ENCODE measurements around the gene ZNF621. TPM values are rescaled to one million over a fixed set of nuclear protein-coding genes. Genes with fewer than 3 reads are reported as not detected.

Gene ZNF621
- total RNA-seq, 2 experiments from 2014 or later: 5.0 to 22.0 TPM

DNA sequence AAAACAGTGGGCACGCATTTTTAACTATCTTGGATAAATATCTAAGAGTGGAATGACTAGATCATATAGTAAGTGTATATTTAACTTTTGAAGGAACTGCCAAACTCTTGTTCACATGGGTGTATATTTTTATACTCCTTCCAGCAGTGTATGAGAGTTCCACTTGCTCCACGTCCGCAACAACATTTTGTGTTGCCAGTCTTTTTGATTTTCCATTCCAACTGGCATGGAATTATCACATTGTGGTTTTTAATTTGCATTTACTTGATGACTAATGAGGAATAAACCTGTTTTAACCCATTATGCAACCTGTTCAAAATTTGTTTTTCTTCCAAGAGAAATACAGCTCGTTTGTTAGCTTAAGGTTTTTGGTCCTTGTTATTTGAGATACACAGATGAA lies 51.6 kb downstream of the ZNF621 start:
- intact Hi-C loops (cut with micrococcal nuclease; ENCODE audit: unreplicated experiment): no loop called here
- H3K9me2 ChIP-seq (ENCODE audit: insufficient read depth, low read length): no peaks in the 10 kb centered on the region
- H3K4me3 ChIP-seq (ENCODE audit: low read depth, low read length, poor library complexity, severe bottlenecking): no peak overlapping the region
- DNase-seq (ENCODE audit: low spot score): no peak
- H4K20me1 ChIP-seq (ENCODE audit: insufficient read depth, low read length): no peaks in the 10 kb centered on the region
- no TSS peak for BruUV-seq (replicated peaks)
- H3K79me2 ChIP-seq (ENCODE audit: insufficient read depth, low read depth, low read length): no peaks in the 10 kb centered on the region
- TF ChIP-seq CTCF (conservative IDR thresholded peaks at IDR 0.05; ENCODE audit: low read length) (no peak), EZH2phosphoT487 (IDR thresholded peaks at IDR 0.05; ENCODE audit: borderline replicate concordance, low read depth, low read length) (no peak)
- H3K36me3 ChIP-seq (ENCODE audit: insufficient read depth, low read length): no peaks in the 10 kb centered on the region
- no peak overlapping the region for H3K4me2 ChIP-seq (ENCODE audit: low read length)
- no peak overlapping the region for H3K27ac ChIP-seq (ENCODE audit: low read depth, low read length, poor library complexity, severe bottlenecking)
- ChIA-PET POLR2A (no interaction called here), CTCF (ENCODE audit: unreplicated experiment) (no interaction called here)
- H3K4me1 ChIP-seq (ENCODE audit: insufficient read depth, low read length, poor library complexity, severe bottlenecking): no peaks in the 10 kb centered on the region
- H2AFZ ChIP-seq (ENCODE audit: low read length): no peak overlapping the region
- H3K9me3 ChIP-seq (ENCODE audit: low read length): no peaks in the 10 kb centered on the region

- Histone ChIP-seq H2AFZ (ENCODE audit: low read length) (no peak overlapping the region), H3K27ac (ENCODE audit: low read depth, low read length, poor library complexity, severe bottlenecking) (no peak overlapping the region), H3K4me2 (ENCODE audit: low read length) (no peak overlapping the region), H3K79me2 (ENCODE audit: insufficient read depth, low read depth, low read length) (no peaks in the 10 kb centered on the region), H3K36me3 (ENCODE audit: insufficient read depth, low read length) (no peaks in the 10 kb centered on the region), H3K4me1 (ENCODE audit: insufficient read depth, low read length, poor library complexity, severe bottlenecking) (no peaks in the 10 kb centered on the region), H3K4me3 (ENCODE audit: low read depth, low read length, poor library complexity, severe bottlenecking) (no peak overlapping the region), H3K9me2 (ENCODE audit: insufficient read depth, low read length) (no peaks in the 10 kb centered on the region), H4K20me1 (ENCODE audit: insufficient read depth, low read length) (no peaks in the 10 kb centered on the region), H3K9me3 (ENCODE audit: low read length) (no peaks in the 10 kb centered on the region)
- intact Hi-C loops (cut with micrococcal nuclease; ENCODE audit: unreplicated experiment): loop anchor here (1.0 to 10.0 kb wide), 4 partner anchors 204 to 1300 kb away; no protein-coding TSS in a partner anchor
- DNase-seq (ENCODE audit: low spot score): peak; percentile 76
- ChIA-PET CTCF (ENCODE audit: unreplicated experiment) (no interaction called here), POLR2A (interaction anchor here (0.6 kb wide), 1 partner anchor 66 kb away, joined by 6 read pairs; no protein-coding TSS in a partner anchor)
- BruUV-seq (replicated peaks): no TSS peak
- TF ChIP-seq CTCF (conservative IDR thresholded peaks at IDR 0.05; ENCODE audit: low read length) (peak; percentile 96), EZH2phosphoT487 (IDR thresholded peaks at IDR 0.05; ENCODE audit: borderline replicate concordance, low read depth, low read length) (no peak)
Observed at GRCh38 chr3:40580494-40581091, 55.8 kb downstream of the ZNF621 start.

DNA sequence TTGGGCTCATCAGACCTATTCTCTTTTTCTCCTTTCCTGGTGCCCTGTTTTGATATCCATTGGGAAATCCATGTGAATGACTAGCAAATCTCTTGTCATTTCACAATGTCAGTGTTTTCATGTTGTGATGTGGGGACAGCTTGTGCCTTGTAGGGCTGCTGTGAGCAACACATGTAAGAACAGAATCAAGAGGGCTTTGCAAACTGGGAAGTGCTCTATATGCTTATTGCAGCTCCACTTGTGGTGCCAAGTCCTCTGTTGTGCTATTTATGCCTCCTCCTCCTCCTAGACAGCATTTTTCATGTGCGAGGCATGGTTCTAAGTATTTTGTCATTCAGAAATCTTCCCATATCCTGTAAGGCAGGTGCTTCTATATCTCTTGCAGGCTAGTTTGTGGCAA lies 56.4 kb downstream of the ZNF621 start:
- Histone ChIP-seq H3K4me2 (ENCODE audit: low read length) (no peak overlapping the region), H3K27ac (ENCODE audit: low read depth, low read length, poor library complexity, severe bottlenecking) (no peak overlapping the region), H3K9me2 (ENCODE audit: insufficient read depth, low read length) (no peaks in the 10 kb centered on the region), H4K20me1 (ENCODE audit: insufficient read depth, low read length) (no peaks in the 10 kb centered on the region), H3K9me3 (ENCODE audit: low read length) (no peaks in the 10 kb centered on the region), H3K36me3 (ENCODE audit: insufficient read depth, low read length) (no peaks in the 10 kb centered on the region), H3K4me1 (ENCODE audit: insufficient read depth, low read length, poor library complexity, severe bottlenecking) (no peaks in the 10 kb centered on the region), H2AFZ (ENCODE audit: low read length) (no peak overlapping the region), H3K79me2 (ENCODE audit: insufficient read depth, low read depth, low read length) (no peaks in the 10 kb centered on the region), H3K4me3 (ENCODE audit: low read depth, low read length, poor library complexity, severe bottlenecking) (no peak overlapping the region)
- intact Hi-C loops (cut with micrococcal nuclease; ENCODE audit: unreplicated experiment): loop anchor here (2.0 to 10.0 kb wide), 3 partner anchors 204 to 1300 kb away; no protein-coding TSS in a partner anchor
- ChIA-PET POLR2A (interaction anchor here (0.6 kb wide), 1 partner anchor 65 kb away, joined by 6 read pairs; no protein-coding TSS in a partner anchor), CTCF (ENCODE audit: unreplicated experiment) (no interaction called here)
- TF ChIP-seq EZH2phosphoT487 (IDR thresholded peaks at IDR 0.05; ENCODE audit: borderline replicate concordance, low read depth, low read length): no peak
- no peak for TF ChIP-seq CTCF (conservative IDR thresholded peaks at IDR 0.05; ENCODE audit: low read length)
- BruUV-seq (replicated peaks): no TSS peak
- no peak for DNase-seq (ENCODE audit: low spot score)
